Stimulated activated effector memory CD8-positive, alpha-beta T cell treated with anti-CD3 and anti-CD28 coated beads, Interleukin-12 subunit alpha, Interleukin-12 subunit beta, amount 100 ng/mL, for 72 hours (primary cell): ENCODE measurements around the gene EPM2AIP1.
A peak's percentile ranks its signal among the peaks of the same experiment; 100 is the strongest.
"Not testable (repeated sequence)": the region's sequence is repeated elsewhere in the genome, so short reads cannot be mapped to it uniquely, and the experiment has no call there.

ENCODE experiments used
- ATAC-seq: fragments of 150-1000 bp; cut with Tn5 transposase; 2 replicates; pipeline ENCODE4 v1.10.0; 2021
- DNase-seq, 2 donors: peaks; one replicate each; pipeline ENCODE4 v3.0.0; 2021 to 2022; ENCODE audit warnings: low spot score in 2 of 2
- H3K27ac Mint-ChIP-seq: one replicate; pipeline ENCODE4 v1.8.0; 2022; ENCODE audit warnings: mild to moderate bottlenecking, mixed read lengths
- H3K36me3 Mint-ChIP-seq: one replicate; pipeline ENCODE4 v1.8.0; 2022; ENCODE audit warnings: mild to moderate bottlenecking, mixed read lengths
- H3K4me1 Mint-ChIP-seq: one replicate; pipeline ENCODE4 v1.8.0; 2022; ENCODE audit warnings: mixed read lengths
- H3K4me3 Mint-ChIP-seq: one replicate; pipeline ENCODE4 v1.8.0; 2022; ENCODE audit warnings: mild to moderate bottlenecking, mixed read lengths
- H3K9me3 Mint-ChIP-seq: one replicate; pipeline ENCODE4 v1.8.0; 2022; ENCODE audit warnings: mixed read lengths

Gene EPM2AIP1

DNA sequence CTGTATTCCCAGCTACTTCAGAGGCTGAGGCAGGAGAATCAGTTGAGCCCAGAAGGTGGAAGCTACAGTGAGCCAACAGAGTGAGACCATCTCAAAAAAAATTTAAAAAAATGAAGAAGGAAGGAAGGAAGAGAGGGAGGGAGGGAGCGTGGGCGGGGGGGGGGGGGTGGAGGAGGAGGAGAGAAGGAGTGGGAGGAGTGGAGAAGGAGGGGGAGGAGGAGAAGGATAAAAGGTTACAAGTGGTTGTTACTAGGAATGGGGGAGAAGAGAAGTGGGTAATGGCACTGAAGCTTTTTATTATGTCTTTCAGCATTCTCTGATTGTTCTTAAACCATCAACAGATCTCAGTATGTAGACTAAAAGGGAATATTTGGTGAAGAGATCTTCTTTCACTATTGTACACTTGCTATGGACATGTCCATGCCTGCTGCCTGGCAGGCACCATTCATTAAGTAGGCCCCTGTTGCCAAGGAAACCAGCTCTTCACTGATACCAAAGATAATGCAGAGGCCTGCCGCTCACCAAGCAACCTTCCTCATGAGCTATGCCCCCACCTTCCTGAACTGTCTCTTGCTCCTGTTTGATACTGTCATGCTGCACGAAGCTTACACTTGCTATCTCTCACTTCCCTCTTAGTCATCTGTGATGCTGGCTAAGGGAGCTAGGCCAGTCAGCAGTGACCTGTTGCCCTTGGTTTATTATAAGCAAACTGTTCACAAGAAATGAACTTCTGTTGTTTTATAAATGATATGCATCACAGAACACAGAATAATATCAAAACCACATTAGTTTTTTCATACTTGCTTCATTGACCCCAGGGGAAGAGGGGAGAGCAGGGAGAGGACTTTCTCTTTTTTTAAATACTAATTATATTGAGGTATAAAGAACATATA is 23.1 kb downstream of the EPM2AIP1 start:
- H3K36me3 Mint-ChIP-seq, result no peaks in the 10 kb centered on the region
- ATAC-seq, result peak; percentile 100
- H3K27ac Mint-ChIP-seq, result peak overlapping the region; percentile 93
- no peak overlapping the region for H3K4me3 Mint-ChIP-seq
- peaks cover 28% of the 10 kb centered on the region for H3K4me1 Mint-ChIP-seq
- DNase-seq, result peak in 1 of 2 donors; percentile 14
- H3K9me3 Mint-ChIP-seq, result no peaks in the 10 kb centered on the region

DNA sequence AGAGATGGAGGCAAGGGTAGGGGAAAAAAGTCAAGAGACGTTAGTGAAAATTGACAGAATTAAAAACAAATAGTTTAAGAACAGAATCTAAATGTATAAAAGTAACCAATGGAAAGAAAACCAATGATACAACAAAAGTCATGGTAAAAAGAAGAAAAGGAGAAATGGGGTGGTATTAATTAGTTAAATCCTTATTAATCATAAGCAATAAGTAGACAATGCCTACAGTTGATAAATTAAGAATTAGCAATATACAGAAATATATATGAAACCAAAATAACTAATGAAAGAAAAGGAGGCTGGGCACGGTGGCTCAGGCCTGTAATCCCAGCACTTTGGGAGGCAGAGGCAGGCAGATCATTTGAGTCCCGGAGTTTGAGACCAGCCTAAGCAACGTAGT is 23.8 kb downstream of the EPM2AIP1 start:
- H3K27ac Mint-ChIP-seq, result peak overlapping the region; percentile 93
- no peak for DNase-seq
- no peaks in the 10 kb centered on the region for H3K9me3 Mint-ChIP-seq
- no peak for ATAC-seq
- peaks cover 28% of the 10 kb centered on the region for H3K4me1 Mint-ChIP-seq
- H3K4me3 Mint-ChIP-seq, result no peak overlapping the region
- H3K36me3 Mint-ChIP-seq, result no peaks in the 10 kb centered on the region

DNA sequence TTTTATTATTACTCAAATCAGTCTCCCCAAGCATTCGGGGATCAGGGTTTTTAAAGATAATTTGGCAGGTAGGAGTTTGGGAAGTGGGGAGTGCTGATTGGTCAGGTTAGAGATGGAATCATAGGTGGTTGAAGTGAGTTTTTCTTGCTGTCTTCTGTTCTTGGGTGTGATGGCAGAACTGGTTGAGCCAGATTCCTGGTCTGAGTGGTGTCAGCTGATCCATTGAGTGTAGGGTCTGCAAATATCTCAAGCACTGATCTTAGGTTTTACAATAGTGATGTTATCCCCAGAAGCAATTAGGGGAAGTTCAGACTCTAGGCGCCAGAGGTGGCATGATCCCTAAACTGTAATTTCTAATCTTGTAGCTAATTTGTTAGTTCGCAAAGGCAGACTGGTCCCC is 27.5 kb downstream of the EPM2AIP1 start:
- Mint-ChIP-seq H3K4me1 (peaks cover 16% of the 10 kb centered on the region), H3K27ac (no peak overlapping the region), H3K36me3 (no peaks in the 10 kb centered on the region), H3K9me3 (no peaks in the 10 kb centered on the region), H3K4me3 (no peak overlapping the region)
- DNase-seq (no peak), ATAC-seq (no peak)

DNA sequence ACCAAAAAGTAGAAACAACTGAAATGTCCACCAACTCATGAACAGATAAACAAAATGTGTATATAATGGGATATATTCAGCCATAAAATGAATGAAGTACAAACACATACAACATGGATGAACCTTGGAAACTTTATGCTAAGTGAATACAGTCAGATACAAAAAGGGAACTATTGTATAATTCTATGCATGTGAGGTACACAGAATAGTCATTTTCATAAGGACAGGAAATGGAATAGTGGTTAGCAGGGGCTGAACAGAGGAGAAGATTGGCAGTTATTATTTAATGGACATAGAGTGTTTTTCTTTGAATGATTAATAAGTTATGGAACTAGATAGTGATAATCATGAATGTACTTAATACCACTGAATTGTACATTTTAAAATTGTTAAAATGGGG is 28.1 kb downstream of the EPM2AIP1 start:
- Mint-ChIP-seq H3K9me3 (no peaks in the 10 kb centered on the region), H3K36me3 (no peaks in the 10 kb centered on the region), H3K4me3 (no peak overlapping the region), H3K27ac (no peak overlapping the region), H3K4me1 (peaks cover 11% of the 10 kb centered on the region)
- DNase-seq, result no peak
- no peak for ATAC-seq

DNA sequence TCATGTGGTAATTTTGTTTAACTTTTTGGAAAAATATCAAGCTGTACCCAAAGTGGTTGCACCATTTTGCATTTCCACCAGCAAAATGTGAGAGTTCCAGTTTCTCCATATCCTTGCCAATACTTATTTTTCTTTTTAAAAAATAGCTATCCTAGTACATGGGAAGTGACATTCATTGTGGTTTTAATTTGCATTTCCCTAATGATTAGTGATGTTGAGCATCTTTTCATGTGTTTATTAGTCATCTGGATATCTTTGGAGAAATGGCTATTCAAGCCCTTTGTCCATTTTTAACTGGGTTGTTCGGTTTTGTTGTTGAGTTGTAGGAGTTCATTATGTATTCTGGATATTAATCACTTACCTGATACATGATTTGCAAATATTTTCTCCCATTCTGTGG is 28.6 kb downstream of the EPM2AIP1 start:
- no peak overlapping the region for H3K27ac Mint-ChIP-seq
- no peaks in the 10 kb centered on the region for H3K36me3 Mint-ChIP-seq

DNA sequence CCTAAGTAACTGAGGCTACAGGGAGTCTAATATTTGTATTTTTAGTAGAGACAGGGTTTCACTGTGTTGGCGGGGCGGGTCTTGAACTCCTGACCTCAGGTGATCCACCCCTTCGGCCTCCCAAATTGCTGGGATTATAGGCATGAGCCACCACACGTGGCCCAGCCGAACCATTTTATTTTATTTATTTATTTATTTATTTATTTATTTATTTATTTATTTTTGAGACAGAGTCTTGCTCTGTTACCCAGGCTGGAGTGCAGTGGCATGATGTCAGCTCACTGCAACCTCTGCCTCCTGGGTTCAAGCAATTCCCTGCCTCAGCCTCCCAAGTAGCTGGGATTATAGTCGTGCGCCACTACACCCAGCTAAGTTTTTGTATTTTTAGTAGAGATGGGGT is 29.9 kb downstream of the EPM2AIP1 start:
- not testable (repeated sequence) for ATAC-seq, H3K4me1 Mint-ChIP-seq, H3K27ac Mint-ChIP-seq, H3K4me3 Mint-ChIP-seq, H3K9me3 Mint-ChIP-seq, DNase-seq, H3K36me3 Mint-ChIP-seq

More for the DNA sequence above, 28.6 kb downstream of the EPM2AIP1 start:
- Mint-ChIP-seq H3K9me3 (no peaks in the 10 kb centered on the region), H3K4me1 (peaks cover 6% of the 10 kb centered on the region), H3K4me3 (no peak overlapping the region)
- ATAC-seq, result no peak
- DNase-seq, result no peak

DNA sequence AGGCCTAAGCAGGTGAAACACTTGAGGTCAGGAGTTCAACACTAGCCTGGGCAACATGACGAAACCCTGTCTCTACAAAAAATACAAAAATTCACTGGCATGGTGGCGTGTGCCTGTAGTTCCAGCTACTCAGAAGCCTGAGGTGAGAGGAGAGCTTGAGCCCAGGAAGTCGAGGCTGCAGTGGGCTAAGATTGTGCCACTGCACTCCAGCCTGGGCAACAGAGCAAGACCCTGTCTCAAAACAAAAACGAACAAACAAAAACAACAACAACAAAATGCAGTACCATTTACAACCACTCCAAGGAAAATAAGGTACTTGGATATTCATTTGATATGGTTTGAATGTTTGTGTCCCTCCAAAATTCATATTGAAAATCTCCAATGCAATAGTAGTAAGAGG is 32.4 kb downstream of the EPM2AIP1 start:
- H3K9me3 Mint-ChIP-seq, result no peaks in the 10 kb centered on the region
- ATAC-seq, result no peak

GRCh38 chr3:36959821-36960220 is 33.1 kb downstream of the EPM2AIP1 start:
- H3K4me3 Mint-ChIP-seq, result no peak overlapping the region
- H3K9me3 Mint-ChIP-seq, result no peaks in the 10 kb centered on the region
- H3K36me3 Mint-ChIP-seq, result no peaks in the 10 kb centered on the region
- peaks cover 10% of the 10 kb centered on the region for H3K4me1 Mint-ChIP-seq
- DNase-seq (no peak), ATAC-seq (no peak)
- H3K27ac Mint-ChIP-seq, result no peak overlapping the region

More for the DNA sequence above, 32.4 kb downstream of the EPM2AIP1 start:
- Mint-ChIP-seq H3K36me3 (no peaks in the 10 kb centered on the region), H3K4me1 (peaks cover 10% of the 10 kb centered on the region), H3K27ac (no peak overlapping the region), H3K4me3 (no peak overlapping the region)
- DNase-seq, result no peak

DNA sequence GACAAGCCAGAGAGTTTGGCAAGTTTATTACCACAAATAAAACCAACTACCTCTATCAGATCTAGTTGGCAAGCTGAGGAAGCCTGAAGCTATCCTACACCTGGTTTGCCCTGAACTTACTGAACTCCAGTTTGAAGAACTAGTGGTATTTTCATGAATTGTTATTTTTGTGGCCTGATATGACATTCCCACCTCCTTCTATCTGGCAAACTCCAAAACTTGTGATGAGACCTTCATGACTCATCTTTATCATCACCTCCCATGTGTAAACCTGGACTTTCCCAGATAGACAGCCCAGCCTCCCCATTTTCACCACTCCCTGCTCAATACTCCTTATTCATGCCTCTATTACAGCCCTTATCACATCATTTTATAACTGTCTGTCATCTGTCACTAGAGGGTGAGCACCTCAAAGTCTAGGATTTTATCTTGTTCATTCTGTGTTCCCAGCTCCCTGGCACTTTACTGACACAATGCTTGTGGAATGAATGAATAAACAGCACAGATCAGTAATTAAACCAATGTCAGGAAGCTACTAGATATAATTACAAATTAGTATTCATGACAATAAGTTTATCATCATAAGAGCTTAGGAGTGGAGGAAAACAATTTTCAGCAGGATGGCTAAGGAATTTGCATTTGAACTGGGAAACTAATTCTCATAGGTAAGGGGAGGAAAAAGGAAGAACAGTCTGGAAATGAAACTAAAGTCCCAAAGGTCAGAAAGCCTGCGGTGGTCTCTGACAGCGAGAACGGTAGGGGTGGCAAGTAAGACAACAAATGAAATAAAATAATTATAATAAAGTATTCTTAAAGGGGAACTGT is 34.9 kb downstream of the EPM2AIP1 start:
- Mint-ChIP-seq H3K9me3 (no peaks in the 10 kb centered on the region), H3K4me3 (no peak overlapping the region), H3K36me3 (no peaks in the 10 kb centered on the region), H3K4me1 (peaks cover 10% of the 10 kb centered on the region), H3K27ac (peak overlapping the region; percentile 29)
- ATAC-seq, result no peak
- DNase-seq, result no peak

GRCh38 chr3:36957063-36957462 is 35.9 kb downstream of the EPM2AIP1 start:
- H3K9me3 Mint-ChIP-seq, result no peaks in the 10 kb centered on the region
- H3K36me3 Mint-ChIP-seq, result no peaks in the 10 kb centered on the region
- no peak overlapping the region for H3K4me3 Mint-ChIP-seq
- peaks cover 10% of the 10 kb centered on the region for H3K4me1 Mint-ChIP-seq
- no peak for DNase-seq
- ATAC-seq, result no peak
- H3K27ac Mint-ChIP-seq, result no peak overlapping the region

GRCh38 chr3:36956155-36956554 is 36.8 kb downstream of the EPM2AIP1 start:
- no peak overlapping the region for H3K4me3 Mint-ChIP-seq
- no peaks in the 10 kb centered on the region for H3K9me3 Mint-ChIP-seq
- DNase-seq (no peak), ATAC-seq (no peak)
- peaks cover 10% of the 10 kb centered on the region for H3K4me1 Mint-ChIP-seq
- H3K36me3 Mint-ChIP-seq, result no peaks in the 10 kb centered on the region
- no peak overlapping the region for H3K27ac Mint-ChIP-seq

DNA sequence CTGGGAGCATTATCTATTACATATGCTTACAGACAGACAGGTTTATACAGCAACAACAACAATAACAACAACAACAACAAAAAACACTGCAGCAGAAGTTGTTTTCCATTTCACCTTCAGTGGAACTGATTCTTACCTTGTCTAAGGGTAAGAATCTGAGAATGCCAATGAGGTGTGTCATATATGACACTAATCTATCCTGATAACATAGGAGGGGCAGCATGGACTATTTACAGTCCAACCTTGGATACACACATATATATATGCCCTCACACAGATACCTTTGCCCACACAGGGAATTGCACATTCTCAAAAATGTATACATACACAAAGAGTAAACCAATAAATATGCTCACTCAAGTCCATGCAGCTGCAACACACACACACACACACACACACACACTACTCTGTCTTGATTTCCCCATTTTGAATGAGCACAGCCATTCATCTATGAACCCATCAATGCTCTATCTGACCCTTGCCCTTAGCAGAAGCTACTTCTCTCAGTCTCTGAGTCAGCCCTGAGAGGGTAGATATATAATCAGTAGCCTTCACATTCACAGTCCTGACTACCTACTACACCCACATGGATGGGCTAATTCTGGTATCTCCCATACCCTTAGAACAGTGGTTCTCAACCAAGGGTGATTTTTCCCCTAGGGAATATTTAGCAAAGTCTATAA is 38.3 kb downstream of the EPM2AIP1 start:
- H3K4me1 Mint-ChIP-seq, result peaks cover 10% of the 10 kb centered on the region
- DNase-seq (no peak), ATAC-seq (peak; percentile 48)
- no peak overlapping the region for H3K4me3 Mint-ChIP-seq
- no peaks in the 10 kb centered on the region for H3K36me3 Mint-ChIP-seq
- H3K27ac Mint-ChIP-seq, result no peak overlapping the region
- H3K9me3 Mint-ChIP-seq, result no peaks in the 10 kb centered on the region

- not testable (repeated sequence) for DNase-seq, ATAC-seq, H3K4me1 Mint-ChIP-seq, H3K4me3 Mint-ChIP-seq, H3K9me3 Mint-ChIP-seq, H3K27ac Mint-ChIP-seq, H3K36me3 Mint-ChIP-seq
Observed at GRCh38 chr3:36947814-36948213, 45.1 kb downstream of the EPM2AIP1 start.

GRCh38 chr3:36945333-36945980 is 47.5 kb downstream of the EPM2AIP1 start:
- DNase-seq (no peak), ATAC-seq (no peak)

More at GRCh38 chr3:36945333-36945980, 47.5 kb downstream of the EPM2AIP1 start:
- Mint-ChIP-seq H3K36me3 (peaks cover 6% of the 10 kb centered on the region), H3K27ac (peak overlapping the region; percentile 54), H3K4me1 (no peaks in the 10 kb centered on the region), H3K4me3 (peak overlapping the region; percentile 75), H3K9me3 (peaks cover 5% of the 10 kb centered on the region)
